ENCODE results near the gene HOXC9.

Gene HOXC9

GRCh38 chr12:54026640-54027441, 26.9 kb downstream of the HOXC9 start:
- in situ Hi-C loops (cut with HindIII; ENCODE audit: low sequenced_read_pairs): no loop called here
- no peak overlapping the region for H3K4me3 ChIP-seq (ENCODE audit: low read depth, low read length)
- no peak for TF ChIP-seq CTCF (IDR thresholded peaks at IDR 0.05; ENCODE audit: low read depth, low read length)
- DNase-seq (ENCODE audit: low read depth, low spot score): no peak

DNA sequence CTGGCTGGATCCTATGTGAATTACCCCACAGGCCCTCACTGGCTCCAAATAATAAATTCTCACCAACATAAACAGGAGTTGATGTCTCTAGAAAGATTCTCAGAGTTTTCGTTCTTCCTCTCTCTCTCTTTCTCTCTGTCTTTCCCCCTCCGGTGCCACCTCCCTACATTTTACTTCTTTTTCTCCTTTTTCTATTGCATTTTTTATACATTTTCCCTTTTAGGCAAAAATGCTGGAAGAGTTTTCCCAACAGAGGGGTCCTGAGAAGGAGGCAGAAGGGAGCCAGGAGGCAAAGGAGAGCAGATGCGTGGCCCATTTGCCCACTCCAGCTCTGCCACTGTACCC, 27.5 kb downstream of the HOXC9 start:
- in situ Hi-C loops (cut with HindIII; ENCODE audit: low sequenced_read_pairs): no loop called here
- no peak overlapping the region for H3K4me3 ChIP-seq (ENCODE audit: low read depth, low read length)
- no peak for DNase-seq (ENCODE audit: low read depth, low spot score)
- no peak for TF ChIP-seq CTCF (IDR thresholded peaks at IDR 0.05; ENCODE audit: low read depth, low read length)

DNA sequence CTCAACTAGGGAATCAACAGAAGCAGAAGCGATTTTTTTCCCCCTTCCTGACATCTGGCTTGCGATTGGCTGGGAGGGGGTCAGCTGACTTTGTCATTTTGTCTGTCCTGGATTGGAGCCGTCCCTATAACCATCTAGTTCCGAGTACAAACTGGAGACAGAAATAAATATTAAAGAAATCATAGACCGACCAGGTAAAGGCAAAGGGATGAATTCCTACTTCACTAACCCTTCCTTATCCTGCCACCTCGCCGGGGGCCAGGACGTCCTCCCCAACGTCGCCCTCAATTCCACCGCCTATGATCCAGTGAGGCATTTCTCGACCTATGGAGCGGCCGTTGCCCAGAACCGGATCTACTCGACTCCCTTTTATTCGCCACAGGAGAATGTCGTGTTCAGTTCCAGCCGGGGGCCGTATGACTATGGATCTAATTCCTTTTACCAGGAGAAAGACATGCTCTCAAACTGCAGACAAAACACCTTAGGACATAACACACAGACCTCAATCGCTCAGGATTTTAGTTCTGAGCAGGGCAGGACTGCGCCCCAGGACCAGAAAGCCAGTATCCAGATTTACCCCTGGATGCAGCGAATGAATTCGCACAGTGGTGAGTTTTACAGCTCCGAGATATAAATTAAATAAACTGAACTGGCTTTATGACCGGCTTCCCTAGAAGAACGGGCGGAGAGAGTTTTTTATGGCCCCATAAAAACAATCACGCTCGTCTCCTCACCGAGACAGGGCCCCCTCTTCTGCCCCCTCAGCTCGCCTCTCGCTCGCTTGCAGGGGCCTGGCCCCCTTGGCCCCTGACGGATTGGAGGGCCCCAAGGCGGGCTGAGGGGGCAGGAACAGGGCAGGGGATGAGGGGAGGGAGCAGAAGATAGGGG, 28.6 kb downstream of the HOXC9 start, which contains the start of gene HOXC6:
HOXC6 (plus strand) TSS at position 127 of the 888 bp plus-strand sequence; CDS start at position 209, 82 bp downstream.
- TF ChIP-seq CTCF (IDR thresholded peaks at IDR 0.05; ENCODE audit: low read depth, low read length): no peak
- peak within 1 kb of the TSS; percentile 50 for H3K4me3 ChIP-seq (ENCODE audit: low read depth, low read length)
- in situ Hi-C loops (cut with HindIII; ENCODE audit: low sequenced_read_pairs): no loop called here
- peak; percentile 74 for DNase-seq (ENCODE audit: low read depth, low spot score)

DNA sequence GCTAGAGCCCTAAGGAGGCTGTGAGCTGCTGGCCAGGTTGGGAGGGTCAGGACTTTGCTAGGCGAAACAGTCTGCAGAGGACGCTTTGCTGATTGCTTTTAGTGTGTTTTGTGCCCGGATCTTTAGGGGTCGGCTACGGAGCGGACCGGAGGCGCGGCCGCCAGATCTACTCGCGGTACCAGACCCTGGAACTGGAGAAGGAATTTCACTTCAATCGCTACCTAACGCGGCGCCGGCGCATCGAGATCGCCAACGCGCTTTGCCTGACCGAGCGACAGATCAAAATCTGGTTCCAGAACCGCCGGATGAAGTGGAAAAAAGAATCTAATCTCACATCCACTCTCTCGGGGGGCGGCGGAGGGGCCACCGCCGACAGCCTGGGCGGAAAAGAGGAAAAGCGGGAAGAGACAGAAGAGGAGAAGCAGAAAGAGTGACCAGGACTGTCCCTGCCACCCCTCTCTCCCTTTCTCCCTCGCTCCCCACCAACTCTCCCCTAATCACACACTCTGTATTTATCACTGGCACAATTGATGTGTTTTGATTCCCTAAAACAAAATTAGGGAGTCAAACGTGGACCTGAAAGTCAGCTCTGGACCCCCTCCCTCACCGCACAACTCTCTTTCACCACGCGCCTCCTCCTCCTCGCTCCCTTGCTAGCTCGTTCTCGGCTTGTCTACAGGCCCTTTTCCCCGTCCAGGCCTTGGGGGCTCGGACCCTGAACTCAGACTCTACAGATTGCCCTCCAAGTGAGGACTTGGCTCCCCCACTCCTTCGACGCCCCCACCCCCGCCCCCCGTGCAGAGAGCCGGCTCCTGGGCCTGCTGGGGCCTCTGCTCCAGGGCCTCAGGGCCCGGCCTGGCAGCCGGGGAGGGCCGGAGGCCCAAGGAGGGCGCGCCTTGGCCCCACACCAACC, 29.8 kb downstream of the HOXC9 start:
- no peak for TF ChIP-seq CTCF (IDR thresholded peaks at IDR 0.05; ENCODE audit: low read depth, low read length)
- in situ Hi-C loops (cut with HindIII; ENCODE audit: low sequenced_read_pairs): no loop called here
- H3K4me3 ChIP-seq (ENCODE audit: low read depth, low read length): peak overlapping the region; percentile 50
- no peak for DNase-seq (ENCODE audit: low read depth, low spot score)

DNA sequence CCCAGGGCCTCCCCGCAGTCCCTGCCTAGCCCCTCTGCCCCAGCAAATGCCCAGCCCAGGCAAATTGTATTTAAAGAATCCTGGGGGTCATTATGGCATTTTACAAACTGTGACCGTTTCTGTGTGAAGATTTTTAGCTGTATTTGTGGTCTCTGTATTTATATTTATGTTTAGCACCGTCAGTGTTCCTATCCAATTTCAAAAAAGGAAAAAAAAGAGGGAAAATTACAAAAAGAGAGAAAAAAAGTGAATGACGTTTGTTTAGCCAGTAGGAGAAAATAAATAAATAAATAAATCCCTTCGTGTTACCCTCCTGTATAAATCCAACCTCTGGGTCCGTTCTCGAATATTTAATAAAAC, 30.5 kb downstream of the HOXC9 start:
- TF ChIP-seq CTCF (IDR thresholded peaks at IDR 0.05; ENCODE audit: low read depth, low read length): no peak
- H3K4me3 ChIP-seq (ENCODE audit: low read depth, low read length): no peak overlapping the region
- DNase-seq (ENCODE audit: low read depth, low spot score): no peak
- in situ Hi-C loops (cut with HindIII; ENCODE audit: low sequenced_read_pairs): no loop called here

GRCh38 chr12:54030889-54031471, 31.0 kb downstream of the HOXC9 start:
- TF ChIP-seq CTCF (IDR thresholded peaks at IDR 0.05; ENCODE audit: low read depth, low read length): no peak
- DNase-seq (ENCODE audit: low read depth, low spot score): peak; percentile 66
- peak overlapping the region; percentile 2 for H3K4me3 ChIP-seq (ENCODE audit: low read depth, low read length)
- in situ Hi-C loops (cut with HindIII; ENCODE audit: low sequenced_read_pairs): no loop called here
